HFF-Myc (cell line): Measurements from ENCODE around the gene YWHAE.
"Not testable (repeated sequence)": the region's sequence is repeated elsewhere in the genome, so short reads cannot be mapped to it uniquely, and the experiment has no call there.

Experiments
- DNase-seq: peaks from one replicate; pipeline ENCODE4 v3.0.0-alpha.2; 2011; ENCODE audit warnings: low read depth; ENCODE audit errors: extremely low read depth
- H3K4me3 ChIP-seq: replicated peaks from 2 replicates; pipeline ENCODE4 v1.5.1; 2011; ENCODE audit warnings: low read depth, mild to moderate bottlenecking, control low read depth, low read length
- CTCF ChIP-seq: IDR thresholded peaks from 2 replicates; pipeline ENCODE4 v1.5.1; 2012; ENCODE audit warnings: mild to moderate bottlenecking, low read depth, low read length, control low read depth; ENCODE audit errors: missing control alignments

Gene YWHAE

GRCh38 chr17:1422885-1423284 lies 22.9 kb upstream of the YWHAE start:
- H3K4me3 ChIP-seq: no peak overlapping the region
- TF ChIP-seq CTCF: no peak
- DNase-seq: peak; percentile 59

GRCh38 chr17:1421470-1421869 lies 21.4 kb upstream of the YWHAE start:
- no peak overlapping the region for H3K4me3 ChIP-seq
- TF ChIP-seq CTCF: no peak
- DNase-seq: no peak

GRCh38 chr17:1420981-1421380 lies 21.0 kb upstream of the YWHAE start:
- no peak for DNase-seq
- H3K4me3 ChIP-seq: no peak overlapping the region
- no peak for TF ChIP-seq CTCF

- no peak overlapping the region for H3K4me3 ChIP-seq
- no peak for TF ChIP-seq CTCF
- DNase-seq: no peak
Observed at GRCh38 chr17:1420163-1420562, 20.1 kb upstream of the YWHAE start.

- H3K4me3 ChIP-seq, DNase-seq: not testable (repeated sequence)
Observed at GRCh38 chr17:1418476-1418875, 18.5 kb upstream of the YWHAE start.

GRCh38 chr17:1416414-1416813 lies 16.4 kb upstream of the YWHAE start:
- H3K4me3 ChIP-seq: no peak overlapping the region
- TF ChIP-seq CTCF: no peak
- DNase-seq: no peak

- TF ChIP-seq CTCF: no peak
Observed at GRCh38 chr17:1414634-1415033, 14.6 kb upstream of the YWHAE start.

More at GRCh38 chr17:1414634-1415033, 14.6 kb upstream of the YWHAE start:
- no peak overlapping the region for H3K4me3 ChIP-seq
- no peak for DNase-seq
